Skin of body (tissue), 2 donors: Measurements from ENCODE around the gene PNPLA8. TPM values are rescaled to one million over a fixed set of nuclear protein-coding genes. Genes with fewer than 3 reads are reported as not detected.
"Not testable (repeated sequence)": the region's sequence is repeated elsewhere in the genome, so short reads cannot be mapped to it uniquely, and the experiment has no call there.

Source experiments
- DNase-seq: peaks from one replicate; lab custom pipeline; 2025; lab: John Stamatoyannopoulos, UW
- total RNA-seq: library from RNA; depleted of rRNA; stranded (reverse); fragments of >200 nt; gene quantifications from one replicate; pipeline ENCODE4 v1.2.3, GENCODE V29; 2014

PNPLA8 gene
- total RNA-seq, 1 donor from 2014 or later = 37.3 TPM

DNA sequence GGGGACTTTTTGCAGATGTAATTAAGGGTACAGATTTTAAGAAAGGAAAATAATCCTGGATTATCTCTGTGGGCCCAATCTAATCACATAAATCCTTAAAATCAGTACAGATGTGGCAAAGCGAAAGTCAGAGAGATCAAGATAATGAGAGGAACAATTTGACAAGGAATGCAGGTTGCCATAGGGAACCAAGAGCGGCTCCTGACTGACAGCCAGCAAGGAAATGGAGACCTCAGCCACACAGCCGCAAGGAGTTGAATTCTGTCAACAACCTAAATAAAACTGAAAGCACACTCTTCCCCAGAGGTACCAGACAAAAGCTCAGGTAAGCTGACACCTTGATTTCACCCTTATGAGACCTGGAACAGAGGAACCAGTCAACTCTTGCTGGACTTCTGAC, 3.4 kb upstream of the PNPLA8 start:
- no peak for DNase-seq

DNA sequence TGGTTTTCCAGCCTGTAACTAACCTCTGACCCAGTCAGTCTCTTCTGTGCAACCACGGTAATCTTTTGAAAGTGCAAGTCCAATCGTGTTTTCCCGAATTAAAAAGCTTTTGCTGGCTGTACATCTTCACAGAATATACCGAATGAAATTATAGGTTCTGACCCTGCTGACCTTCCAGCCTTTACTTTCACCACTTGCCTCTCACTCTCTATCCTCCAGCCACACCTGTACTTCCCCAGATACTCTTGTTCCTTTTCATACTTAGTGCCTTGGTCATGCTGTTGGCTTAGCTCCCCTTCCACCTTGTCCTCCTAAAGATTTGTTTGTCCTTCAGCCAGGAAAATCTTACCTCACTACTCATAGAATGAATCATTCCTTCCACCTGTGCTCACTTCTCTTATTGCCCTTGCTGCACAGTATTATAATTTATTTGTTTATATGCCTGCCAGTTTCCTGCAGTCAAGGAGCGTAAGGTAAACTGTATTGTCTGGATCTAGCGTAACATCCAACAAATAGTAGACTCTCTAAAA, 2.3 kb upstream of the PNPLA8 start:
- DNase-seq = no peak

DNA sequence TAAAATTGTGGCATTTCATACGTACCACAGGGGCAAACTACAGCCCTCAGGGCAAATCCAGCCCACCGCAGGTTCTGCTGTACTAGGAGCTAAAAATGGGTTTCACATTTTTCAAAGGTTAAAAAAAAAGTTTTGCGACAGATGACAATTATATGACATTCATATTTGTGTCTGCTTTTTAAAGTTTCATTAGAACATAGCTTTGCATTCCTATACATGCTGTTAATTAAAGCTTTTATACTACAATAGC, 758 bp upstream of the PNPLA8 start:
- DNase-seq = no peak

DNA sequence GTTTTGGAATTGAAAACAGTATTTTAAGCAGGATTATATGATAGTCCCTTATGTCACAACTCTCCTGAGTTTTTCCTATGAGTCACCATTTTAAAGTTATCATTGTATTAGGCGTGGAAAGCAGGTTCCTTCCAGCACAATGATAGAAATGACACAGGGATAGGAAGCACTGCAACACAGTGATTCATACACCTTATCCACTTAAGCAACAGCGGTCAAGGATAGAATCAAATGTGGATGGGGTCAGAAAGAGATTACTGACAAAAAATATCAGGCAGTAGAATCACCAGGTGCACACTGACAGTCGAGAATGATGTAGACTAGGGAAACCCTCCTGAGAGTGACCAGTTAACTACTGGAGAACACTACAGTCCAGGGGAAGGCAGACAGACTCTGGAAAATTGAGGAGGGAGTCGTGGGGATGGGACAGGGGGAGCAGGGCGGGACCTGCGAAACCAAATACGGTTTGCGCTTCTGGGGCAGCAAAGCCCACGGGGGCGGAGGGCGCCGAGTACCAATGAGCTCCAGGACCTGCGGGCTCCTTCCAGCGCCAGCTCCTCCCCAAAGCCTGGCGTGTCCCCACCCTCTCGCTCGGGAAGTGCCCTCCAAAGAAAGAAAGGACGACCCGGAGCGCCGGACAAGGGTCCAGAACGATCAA, 479 bp downstream of the PNPLA8 start:
- DNase-seq = peak; percentile 88

- DNase-seq = no peak
These were observed 3.2 kb downstream of the PNPLA8 start for GRCh38 chr7:108522780-108523179.

- DNase-seq = no peak
These were observed 8.0 kb downstream of the PNPLA8 start for GRCh38 chr7:108517951-108518350.

DNA sequence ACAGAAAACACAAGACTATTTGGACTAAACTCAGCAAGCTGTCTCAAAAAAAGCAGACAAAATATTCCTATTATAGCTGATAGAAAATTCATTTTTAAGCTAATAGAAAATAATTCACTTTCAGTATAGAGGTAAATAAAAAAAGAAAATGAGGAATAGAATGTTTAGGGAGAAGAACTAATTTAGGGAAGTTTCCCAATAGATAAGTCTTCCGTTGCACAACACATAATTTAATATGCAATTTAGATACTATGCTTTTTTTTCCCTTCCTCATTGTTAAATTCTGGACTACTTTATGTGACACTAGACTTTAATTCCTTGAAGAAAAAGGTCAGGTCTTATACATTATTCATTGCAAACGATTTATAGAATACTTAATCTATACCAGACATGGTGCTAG, 10.3 kb downstream of the PNPLA8 start:
- no peak for DNase-seq

DNA sequence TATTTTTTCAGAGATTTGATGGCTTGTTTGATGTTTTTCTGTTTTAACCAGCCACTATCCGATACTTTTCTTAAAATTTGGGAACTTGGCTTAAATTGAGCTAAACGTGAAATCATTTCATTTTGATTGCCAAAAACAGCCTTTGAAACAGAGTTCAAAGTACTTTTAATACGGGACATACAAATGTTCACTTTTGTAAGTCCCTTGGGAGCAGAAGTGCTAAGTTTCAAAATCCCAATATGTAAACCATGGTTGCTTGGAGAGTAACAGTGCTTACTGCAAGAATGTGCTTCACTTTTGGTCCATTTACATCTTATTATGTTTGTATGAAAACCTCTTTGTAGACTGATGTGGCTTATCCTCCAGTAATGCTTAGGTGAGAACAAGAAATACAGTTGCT, 10.9 kb downstream of the PNPLA8 start:
- no peak for DNase-seq

GRCh38 chr7:108511939-108512338, 14.0 kb downstream of the PNPLA8 start:
- DNase-seq = no peak

GRCh38 chr7:108504576-108504975, 21.4 kb downstream of the PNPLA8 start:
- not testable (repeated sequence) for DNase-seq

DNA sequence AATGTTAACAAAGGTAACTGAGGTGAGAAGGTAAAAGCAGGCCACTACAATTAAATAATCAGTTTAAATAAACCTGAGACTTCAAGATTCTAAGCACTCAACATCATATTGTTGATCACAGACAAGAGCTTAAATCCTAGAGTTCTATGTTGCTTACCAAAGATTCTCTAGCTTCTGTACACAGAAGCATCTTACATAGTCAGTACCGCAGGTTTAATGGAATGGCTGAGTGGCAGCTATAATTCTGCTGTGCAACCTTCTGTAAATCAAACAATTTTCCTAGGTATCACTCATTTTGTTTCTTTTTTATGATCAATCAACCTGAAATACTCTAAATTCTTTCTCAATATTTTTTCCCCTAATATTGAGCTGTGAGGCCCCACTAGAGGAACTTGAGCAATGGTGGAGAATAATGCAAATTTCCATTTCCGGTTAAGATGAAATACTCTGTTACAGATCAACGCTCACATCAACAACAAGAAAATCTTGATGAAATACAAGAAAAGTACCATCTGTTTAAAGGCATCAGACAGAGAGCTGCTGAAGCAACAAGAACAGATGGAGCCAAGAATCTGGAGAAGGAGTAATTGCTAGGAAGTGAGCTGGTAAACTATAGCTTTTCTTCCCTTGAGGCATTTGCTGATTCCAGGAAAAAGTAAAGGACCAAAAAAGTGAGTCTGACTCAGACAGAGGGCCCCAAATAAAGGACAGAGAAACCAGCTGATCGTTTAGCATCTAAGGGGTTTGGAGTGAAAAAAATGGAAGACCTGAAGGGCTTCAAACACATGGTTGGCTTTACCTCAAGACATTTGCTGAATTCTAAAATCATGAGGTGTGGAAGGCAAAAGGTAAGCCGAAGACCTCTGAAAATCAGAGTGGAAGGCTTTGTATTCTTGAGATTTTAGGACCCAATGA, 22.6 kb downstream of the PNPLA8 start:
- no peak for DNase-seq

GRCh38 chr7:108499566-108499965, 26.4 kb downstream of the PNPLA8 start:
- DNase-seq = no peak

GRCh38 chr7:108498481-108498880, 27.5 kb downstream of the PNPLA8 start:
- no peak for DNase-seq

DNA sequence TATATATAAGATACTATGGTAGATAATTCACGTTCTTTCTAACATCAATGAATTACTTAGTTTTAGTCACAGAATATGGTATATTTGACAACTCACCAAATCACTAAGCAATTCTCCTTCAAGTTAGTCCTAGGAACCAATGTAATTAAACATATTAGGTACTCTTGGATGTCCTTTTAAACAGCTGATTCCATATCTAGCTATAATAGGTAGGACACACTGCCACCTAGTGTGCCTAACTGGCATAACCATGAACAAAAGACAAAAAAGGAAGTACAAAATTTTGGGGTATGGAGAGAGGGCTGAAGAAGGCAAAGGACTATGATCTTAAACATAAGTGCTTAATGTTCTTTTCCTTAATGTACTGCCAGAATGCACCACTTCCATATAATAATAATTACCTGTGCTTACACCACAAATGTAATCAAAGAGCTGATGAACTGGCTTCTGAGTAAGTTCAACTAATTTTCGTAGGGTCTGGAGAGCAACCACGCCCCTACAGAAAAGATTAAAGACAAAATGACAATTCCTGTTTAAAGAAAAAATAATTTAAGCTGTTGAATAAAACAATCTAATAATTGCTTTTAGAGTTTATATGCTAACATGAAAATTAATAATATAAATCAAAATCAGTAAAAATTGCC, 28.7 kb downstream of the PNPLA8 start:
- DNase-seq = no peak

DNA sequence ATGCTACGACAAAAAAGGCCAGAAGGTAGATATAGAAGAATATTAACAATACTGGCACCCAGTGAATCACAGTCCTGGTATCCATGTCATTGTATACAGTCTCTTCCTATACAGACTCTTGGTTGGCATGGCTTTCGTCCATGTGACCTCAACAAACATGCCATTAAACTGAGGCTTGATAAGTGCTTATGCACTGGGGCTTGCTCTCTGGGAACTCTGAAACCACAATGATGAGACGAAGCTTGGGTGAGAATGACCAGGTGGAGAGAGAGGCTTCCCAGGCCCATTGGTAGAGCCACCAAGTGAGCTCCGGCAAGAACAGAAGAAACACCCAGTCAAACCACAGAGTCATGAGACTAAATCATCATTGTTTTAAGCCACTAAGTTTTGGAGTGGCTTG, 33.2 kb downstream of the PNPLA8 start:
- no peak for DNase-seq

GRCh38 chr7:108488768-108489538, 37.0 kb downstream of the PNPLA8 start:
- no peak for DNase-seq

GRCh38 chr7:108487646-108488045, 38.3 kb downstream of the PNPLA8 start:
- no peak for DNase-seq

- no peak for DNase-seq
These were observed 39.5 kb downstream of the PNPLA8 start for GRCh38 chr7:108486291-108486966.

DNA sequence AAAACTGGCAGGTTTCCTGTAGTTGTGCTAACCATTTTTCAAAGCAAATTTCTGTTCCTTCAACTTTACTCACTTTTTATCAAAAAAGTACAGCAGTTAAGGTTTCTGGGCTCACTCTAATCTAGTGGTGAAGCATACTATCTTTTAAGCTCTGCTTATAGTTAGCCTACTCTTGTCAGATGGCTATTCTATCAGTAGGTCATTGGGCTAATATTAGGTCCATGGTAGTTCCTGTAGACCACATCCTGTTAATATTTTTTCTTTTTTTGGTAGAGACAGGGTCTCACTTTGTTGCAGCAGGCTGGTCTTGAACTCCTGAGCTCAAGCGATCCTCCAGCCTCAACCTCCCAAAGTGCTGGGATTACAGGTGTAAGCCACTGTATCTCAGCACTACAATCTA, 41.8 kb downstream of the PNPLA8 start:
- DNase-seq = no peak

DNA sequence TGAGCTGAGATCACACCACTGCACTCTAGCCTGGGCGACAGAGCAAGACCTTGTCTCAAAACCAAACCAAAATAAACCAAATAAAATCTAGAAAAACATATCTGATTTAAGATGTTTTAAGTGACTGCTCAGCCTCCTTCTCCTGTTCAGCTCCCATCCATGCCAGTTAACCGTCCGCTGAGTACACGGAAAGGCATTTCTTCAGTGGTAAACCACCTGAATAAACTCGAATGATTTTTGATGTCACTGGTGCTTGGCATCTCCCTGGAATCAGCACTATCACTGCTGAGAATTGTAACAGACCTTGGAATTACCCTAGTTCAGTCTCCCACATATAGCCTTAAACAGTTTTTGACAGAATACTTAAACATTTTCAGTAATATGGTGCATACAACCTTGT, 45.6 kb downstream of the PNPLA8 start:
- DNase-seq = no peak

DNA sequence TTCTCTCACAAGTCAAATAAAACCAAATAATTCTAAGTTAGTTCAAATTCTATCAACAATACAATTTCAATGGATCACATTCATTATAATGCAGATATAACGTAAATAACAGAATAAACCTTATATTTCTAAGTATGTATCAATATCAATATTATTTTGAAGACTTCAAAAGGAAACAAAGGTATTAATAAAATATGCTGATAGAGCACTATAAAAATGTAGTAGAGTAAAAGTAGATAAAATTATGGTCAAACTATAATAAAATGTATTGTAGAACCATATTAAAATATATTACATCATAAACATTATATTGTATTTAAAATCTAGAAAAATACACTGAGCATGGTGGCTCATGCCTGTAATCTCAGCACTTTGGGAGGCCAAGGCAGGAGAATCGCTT, 46.2 kb downstream of the PNPLA8 start:
- DNase-seq = no peak
